H9 (cell line): ENCODE data around the gene C19orf73. TPM values are rescaled to one million over a fixed set of nuclear protein-coding genes. Genes with fewer than 3 reads are reported as not detected.

Experiments used
- DNase-seq: peaks from one replicate; pipeline ENCODE4 v3.0.0-alpha.2; 2017
- H2AFZ ChIP-seq: one replicate; pipeline ENCODE4 v1.6.1; 2013; ENCODE audit warnings: mild to moderate bottlenecking, low read length, control low read depth, moderate library complexity
- H2AK5ac ChIP-seq: 2 replicates; pipeline ENCODE4 v1.6.1; 2013; ENCODE audit warnings: low read length, control low read depth, mixed read lengths; ENCODE audit not compliant: insufficient read length
- H2BK120ac ChIP-seq: one replicate; pipeline ENCODE4 v1.6.1; 2013; ENCODE audit warnings: low read depth, mild to moderate bottlenecking, low read length, control low read depth, inconsistent platforms; ENCODE audit not compliant: poor library complexity, severe bottlenecking
- H2BK12ac ChIP-seq: 2 replicates; pipeline ENCODE4 v1.6.1; 2013; ENCODE audit warnings: low read length, control low read depth, mixed read lengths, low read depth; ENCODE audit not compliant: insufficient read length
- H2BK15ac ChIP-seq: 2 replicates; pipeline ENCODE4 v1.6.1; 2013; ENCODE audit warnings: low read depth, low read length, control low read depth
- H2BK20ac ChIP-seq: one replicate; pipeline ENCODE4 v1.6.1; 2013; ENCODE audit warnings: low read depth, mild to moderate bottlenecking, low read length, control low read depth, inconsistent platforms; ENCODE audit not compliant: poor library complexity, severe bottlenecking
- H2BK5ac ChIP-seq: 2 replicates; pipeline ENCODE4 v1.6.1; 2013; ENCODE audit warnings: low read length, control low read depth, mixed read lengths; ENCODE audit not compliant: insufficient read length
- H3K14ac ChIP-seq: 2 replicates; pipeline ENCODE4 v1.6.1; 2013; ENCODE audit warnings: low read length, control low read depth; ENCODE audit not compliant: insufficient read depth
- H3K18ac ChIP-seq: 2 replicates; pipeline ENCODE4 v1.6.1; 2013; ENCODE audit warnings: low read depth, mild to moderate bottlenecking, mixed read lengths, low read length, control low read depth; ENCODE audit not compliant: insufficient read length
- H3K23ac ChIP-seq: 2 replicates; pipeline ENCODE4 v1.6.1; 2013; ENCODE audit warnings: low read length, control low read depth, mixed read lengths, low read depth; ENCODE audit not compliant: insufficient read length
- H3K23me2 ChIP-seq: 2 replicates; pipeline ENCODE4 v1.6.1; 2013; ENCODE audit warnings: low read depth, mild to moderate bottlenecking, mixed read lengths, low read length, control low read depth; ENCODE audit not compliant: insufficient read length, poor library complexity, severe bottlenecking
- H3K27ac ChIP-seq: 2 replicates; pipeline ENCODE4 v1.5.1; 2013; ENCODE audit warnings: low read length, control low read depth, mixed read lengths, low read depth; ENCODE audit not compliant: insufficient read length
- H3K27me3 ChIP-seq: 2 replicates; pipeline ENCODE4 v1.6.1; 2013; ENCODE audit warnings: low read length, control low read depth, inconsistent platforms; ENCODE audit not compliant: insufficient read depth
- H3K4ac ChIP-seq: 2 replicates; pipeline ENCODE4 v1.6.1; 2013; ENCODE audit warnings: low read depth, mild to moderate bottlenecking, control low read depth, inconsistent platforms, low read length, moderate library complexity
- H3K4me1 ChIP-seq: 2 replicates; pipeline ENCODE4 v1.6.1; 2013; ENCODE audit warnings: low read length, control low read depth, inconsistent platforms; ENCODE audit not compliant: insufficient read depth
- H3K4me2 ChIP-seq: 2 replicates; pipeline ENCODE4 v1.6.1; 2013; ENCODE audit warnings: low read length, control low read depth, mixed read lengths; ENCODE audit not compliant: insufficient read length, insufficient read depth
- H3K56ac ChIP-seq: 2 replicates; pipeline ENCODE4 v1.6.1; 2013; ENCODE audit warnings: low read depth, mild to moderate bottlenecking, mixed read lengths, low read length, control low read depth; ENCODE audit not compliant: insufficient read length
- H3K79me1 ChIP-seq: 2 replicates; pipeline ENCODE4 v1.6.1; 2013; ENCODE audit warnings: low read depth, mild to moderate bottlenecking, moderate library complexity, low read length, control low read depth, inconsistent platforms; ENCODE audit not compliant: insufficient read depth, poor library complexity, severe bottlenecking
- H3K79me2 ChIP-seq: 2 replicates; pipeline ENCODE4 v1.6.1; 2013; ENCODE audit warnings: low read length, control low read depth, inconsistent platforms; ENCODE audit not compliant: insufficient read depth
- H3K9ac ChIP-seq: 2 replicates; pipeline ENCODE4 v1.6.1; 2013; ENCODE audit warnings: low read length, control low read depth, mixed read lengths; ENCODE audit not compliant: insufficient read length; ENCODE audit errors: extremely low read depth
- H3K9me3 ChIP-seq: one replicate; pipeline ENCODE4 v1.6.1; 2013; ENCODE audit warnings: low read depth, low read length, inconsistent platforms; ENCODE audit not compliant: control insufficient read depth
- H3T11ph ChIP-seq: one replicate; pipeline ENCODE4 v1.6.1; 2013; ENCODE audit warnings: mild to moderate bottlenecking, low read length, control low read depth, inconsistent platforms
- H4K20me1 ChIP-seq: one replicate; pipeline ENCODE4 v1.6.1; 2013; ENCODE audit not compliant: control insufficient read depth, insufficient read length, insufficient read depth
- H4K5ac ChIP-seq: 2 replicates; pipeline ENCODE4 v1.6.1; 2013; ENCODE audit warnings: low read depth, mild to moderate bottlenecking, mixed read lengths, low read length, control low read depth; ENCODE audit not compliant: insufficient read length
- H4K8ac ChIP-seq: replicated peaks from 2 replicates; pipeline ENCODE4 v1.6.1; 2013; ENCODE audit warnings: low read length, control low read depth, mixed read lengths, low read depth; ENCODE audit not compliant: insufficient read length
- H4K91ac ChIP-seq: 2 replicates; pipeline ENCODE4 v1.6.1; 2013; ENCODE audit warnings: low read depth, mild to moderate bottlenecking, moderate library complexity, mixed read lengths, low read length, control low read depth; ENCODE audit not compliant: insufficient read length
- H3K27ac Mint-ChIP-seq, 3 experiments: 2 replicates in 2 of 3; 3 replicates in 1 of 3; pipeline ENCODE4 v1.8.0; 2020 to 2021; ENCODE audit warnings: mixed read lengths in 3 of 3, mild to moderate bottlenecking in 1 of 3, moderate library complexity in 1 of 3
- H3K27me3 Mint-ChIP-seq: 2 replicates; pipeline ENCODE4 v1.8.0; 2021; ENCODE audit warnings: low read depth, mild to moderate bottlenecking, moderate library complexity, mixed read lengths
- H3K36me3 Mint-ChIP-seq, 3 experiments: 2 replicates in 2 of 3; 3 replicates in 1 of 3; pipeline ENCODE4 v1.8.0; 2020 to 2021; ENCODE audit warnings: low read depth in 3 of 3, mixed read lengths in 3 of 3; ENCODE audit not compliant: insufficient read depth in 1 of 3
- H3K4me1 Mint-ChIP-seq, 2 experiments: 2 replicates each; pipeline ENCODE4 v1.8.0; 2020; ENCODE audit warnings: mixed read lengths in 2 of 2
- H3K4me3 Mint-ChIP-seq, 2 experiments: 2 replicates in 1 of 2; 3 replicates in 1 of 2; pipeline ENCODE4 v1.8.0; 2020 to 2021; ENCODE audit warnings: mild to moderate bottlenecking in 2 of 2, mixed read lengths in 2 of 2, moderate library complexity in 1 of 2
- H3K9me3 Mint-ChIP-seq, 2 experiments: 2 replicates in 1 of 2; 3 replicates in 1 of 2; pipeline ENCODE4 v1.8.0; 2020; ENCODE audit warnings: mild to moderate bottlenecking in 2 of 2, mixed read lengths in 2 of 2, moderate library complexity in 1 of 2
- WGBS: extraction: QIAGEN DNeasy Blood & Tissue Kit; methylation state at CpG from one replicate; pipeline ENCODE4 v1.1.7; 2013; ENCODE audit warnings: missing lambda C conversion rate, low lambda C conversion rate, mixed read lengths; ENCODE audit not compliant: insufficient read length; ENCODE audit errors: extremely low coverage; 5-methylcytosine and 5-hydroxymethylcytosine counted together
- total RNA-seq: library from RNA; stranded (reverse); gene quantifications from 2 replicates; pipeline ENCODE4 v1.2.1, GENCODE V29; 2021
- TF ChIP-seq, protein P1 (sequence below): fragments of 200-600 bp; sonication (generic); conservative IDR thresholded peaks from 3 replicates; pipeline ENCODE4 v1.8.0; 2021; ENCODE audit warnings: antibody characterized with exemption, mild to moderate bottlenecking

Gene C19orf73
- total RNA-seq, 1 experiment from 2014 or later: 1.1 TPM

DNA sequence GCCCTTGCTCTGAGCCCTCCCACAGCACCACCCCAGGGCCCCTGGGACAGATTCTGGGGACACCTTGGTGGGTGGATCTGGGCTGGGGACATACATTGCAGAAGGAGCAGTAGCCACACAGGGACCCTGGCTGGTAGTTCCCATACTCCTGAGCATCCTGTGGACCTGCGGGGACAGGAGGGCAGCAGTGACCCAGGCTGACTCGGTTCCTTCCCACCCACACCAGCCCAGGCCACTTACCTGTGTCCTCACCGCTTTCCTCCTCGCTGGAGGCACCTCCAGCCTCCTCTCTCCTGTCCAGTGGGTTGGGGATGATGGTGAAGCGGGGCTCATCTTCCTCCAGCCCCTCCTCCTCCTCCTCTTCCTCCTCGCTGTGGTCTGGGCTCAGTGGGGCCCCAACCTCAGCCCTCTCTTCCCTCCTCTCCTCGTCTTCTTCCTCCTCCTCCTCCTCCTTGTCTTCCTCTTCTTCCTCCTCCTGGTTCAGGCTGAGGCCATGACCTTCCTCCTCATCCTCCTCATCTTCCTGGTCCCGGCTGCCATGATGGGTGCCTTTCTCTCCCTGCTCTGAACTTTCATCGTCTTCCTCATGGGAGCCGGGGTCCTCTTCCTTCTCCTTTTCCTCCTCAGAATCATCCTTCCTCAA, 34.3 kb upstream of the C19orf73 start:
- H2AFZ ChIP-seq: no peak overlapping the region
- H3K18ac ChIP-seq: no peak overlapping the region
- TF ChIP-seq, protein P1, sequence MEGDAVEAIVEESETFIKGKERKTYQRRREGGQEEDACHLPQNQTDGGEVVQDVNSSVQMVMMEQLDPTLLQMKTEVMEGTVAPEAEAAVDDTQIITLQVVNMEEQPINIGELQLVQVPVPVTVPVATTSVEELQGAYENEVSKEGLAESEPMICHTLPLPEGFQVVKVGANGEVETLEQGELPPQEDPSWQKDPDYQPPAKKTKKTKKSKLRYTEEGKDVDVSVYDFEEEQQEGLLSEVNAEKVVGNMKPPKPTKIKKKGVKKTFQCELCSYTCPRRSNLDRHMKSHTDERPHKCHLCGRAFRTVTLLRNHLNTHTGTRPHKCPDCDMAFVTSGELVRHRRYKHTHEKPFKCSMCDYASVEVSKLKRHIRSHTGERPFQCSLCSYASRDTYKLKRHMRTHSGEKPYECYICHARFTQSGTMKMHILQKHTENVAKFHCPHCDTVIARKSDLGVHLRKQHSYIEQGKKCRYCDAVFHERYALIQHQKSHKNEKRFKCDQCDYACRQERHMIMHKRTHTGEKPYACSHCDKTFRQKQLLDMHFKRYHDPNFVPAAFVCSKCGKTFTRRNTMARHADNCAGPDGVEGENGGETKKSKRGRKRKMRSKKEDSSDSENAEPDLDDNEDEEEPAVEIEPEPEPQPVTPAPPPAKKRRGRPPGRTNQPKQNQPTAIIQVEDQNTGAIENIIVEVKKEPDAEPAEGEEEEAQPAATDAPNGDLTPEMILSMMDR: no peak
- H3K23me2 ChIP-seq: peaks cover 27% of the 10 kb centered on the region
- H2BK5ac ChIP-seq: no peak overlapping the region
- no peaks in the 10 kb centered on the region for H3K9me3 ChIP-seq
- H3K4ac ChIP-seq: no peak overlapping the region
- no peak overlapping the region for H2AK5ac ChIP-seq
- H3K56ac ChIP-seq: no peak overlapping the region
- no peak overlapping the region for H3K27ac Mint-ChIP-seq
- no peak overlapping the region for H2BK120ac ChIP-seq
- H3K79me1 ChIP-seq: no peaks in the 10 kb centered on the region
- no peak overlapping the region for H3K4me2 ChIP-seq
- peaks cover 7% of the 10 kb centered on the region; the same call in 1 of the 2 replicates for H3K4me1 ChIP-seq
- H3K4me3 Mint-ChIP-seq: no peak overlapping the region; a peak in 1 of 5 replicates
- no peaks in the 10 kb centered on the region; the same call in 1 of the 2 replicates for H3K27me3 ChIP-seq
- no peak overlapping the region for H4K8ac ChIP-seq
- no peak overlapping the region for H2BK15ac ChIP-seq
- H3K4me1 Mint-ChIP-seq: peaks cover 19 to 48% of the 10 kb centered on the region in 2 experiments
- H2BK20ac ChIP-seq: no peak overlapping the region
- WGBS: no CpG with 5 or more reads among the region's 10 CpGs
- H2BK12ac ChIP-seq: no peak overlapping the region
- H3K14ac ChIP-seq: no peak overlapping the region
- no peak overlapping the region for H3T11ph ChIP-seq
- DNase-seq: no peak
- H3K36me3 Mint-ChIP-seq: peaks cover 0 to 10% (median 0%) of the 10 kb centered on the region in 3 experiments; a peak in 3 of 7 replicates
- H4K91ac ChIP-seq: no peak overlapping the region
- no peak overlapping the region for H3K23ac ChIP-seq
- no peaks in the 10 kb centered on the region for H4K20me1 ChIP-seq
- peaks cover 49% of the 10 kb centered on the region for H3K27me3 Mint-ChIP-seq
- H3K27ac ChIP-seq: no peak overlapping the region
- H3K9ac ChIP-seq: no peak overlapping the region
- H3K9me3 Mint-ChIP-seq: peaks cover 0 to 6% of the 10 kb centered on the region in 2 experiments; a peak in 3 of 5 replicates
- no peak overlapping the region for H4K5ac ChIP-seq
- H3K79me2 ChIP-seq: no peaks in the 10 kb centered on the region
